Prostate gland (tissue), 2 donors: ENCODE results near the gene SHLD3. TPM values are rescaled to one million over a fixed set of nuclear protein-coding genes. Genes with fewer than 3 reads are reported as not detected.

Source experiments
- DNase-seq: peaks from one replicate; pipeline ENCODE4 v3.0.0-alpha.2; 2019; ENCODE audit warnings: low spot score
- H3K27ac ChIP-seq, 2 donors: fragments of 200-600 bp; sonication (generic); 2 replicates each; pipeline ENCODE4 v1.5.1; 2017 to 2019
- H3K27me3 ChIP-seq: fragments of 200-600 bp; sonication (generic); replicated peaks from 2 replicates; pipeline ENCODE4 v1.5.1; 2019; ENCODE audit not compliant: insufficient read depth
- H3K36me3 ChIP-seq, 2 donors: fragments of 200-600 bp; sonication (generic); 1 replicate in 1 of 2; 2 replicates in 1 of 2; pipeline versions ENCODE4 v1.5.1 to v1.8.1; 2017 to 2019
- H3K4me1 ChIP-seq: fragments of 200-600 bp; sonication (generic); replicated peaks from 2 replicates; pipeline ENCODE4 v1.5.1; 2019
- H3K4me3 ChIP-seq, 2 donors: fragments of 200-600 bp; sonication (generic); 2 replicates each; pipeline ENCODE4 v1.5.1; 2017 to 2019
- H3K9me3 ChIP-seq: fragments of 200-600 bp; sonication (generic); 2 replicates; pipeline ENCODE4 v1.5.1; 2017
- POLR2A ChIP-seq: fragments of 450-650 bp; IDR thresholded peaks from one replicate; pipeline ENCODE4 v1.6.1; 2016; ENCODE audit warnings: antibody characterized with exemption, mild to moderate bottlenecking
- POLR2AphosphoS5 ChIP-seq: sonication (generic); formaldehyde crosslinking; IDR thresholded peaks from one replicate; pipeline ENCODE4 v1.6.1; 2017; ENCODE audit warnings: antibody characterized with exemption
- WGBS: methylation state at CpG from one replicate; pipeline ENCODE4 v1.1.5; 2018; 5-methylcytosine and 5-hydroxymethylcytosine counted together
- intact Hi-C: fragments of 100-400 bp; cut with DNase I; formaldehyde crosslinking; loops from one replicate; pipeline ENCODE4 v1.14.2; 2022
- total RNA-seq, 2 donors: library from RNA; depleted of rRNA; stranded (reverse); fragments of >200 nt; gene quantifications; one replicate each; pipeline ENCODE4 v1.1.0, GENCODE V29; 2016
- TF ChIP-seq, protein P1 (sequence below), 4 experiments: fragments of 200-600 bp in 2 of 4; fragments of 450-650 bp in 2 of 4; sonication (generic) in 2 of 4; IDR thresholded peaks; 1 replicate in 3 of 4; 2 replicates in 1 of 4; pipeline ENCODE4 v1.5.1; 2016 to 2019; ENCODE audit warnings: antibody characterized with exemption in 4 of 4, mild to moderate bottlenecking in 2 of 4, moderate library complexity in 2 of 4

SHLD3 gene
- total RNA-seq, 2 donors from 2014 or later = 2.1 to 5.6 TPM

DNA sequence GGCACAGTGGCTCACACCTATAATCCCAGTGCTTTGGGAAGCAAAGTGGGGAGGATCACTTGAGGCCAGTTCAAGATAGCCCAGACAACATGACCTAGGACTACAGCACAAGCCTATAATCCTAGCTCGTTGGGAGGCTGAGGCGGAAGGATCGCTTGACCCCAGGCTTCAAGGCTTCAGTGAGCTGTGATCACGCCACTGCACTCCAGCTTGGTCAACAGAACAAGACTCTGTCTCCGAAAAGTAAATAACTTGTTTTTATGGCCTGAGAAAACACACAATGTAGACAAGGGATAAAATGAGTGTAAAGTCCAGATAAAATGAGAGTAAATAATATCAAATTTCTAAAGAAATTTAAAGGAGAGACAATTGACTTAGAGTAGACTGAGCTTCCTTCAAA lies 26.3 kb downstream of the SHLD3 start:
- H3K9me3 ChIP-seq = no peaks in the 10 kb centered on the region
- H3K4me1 ChIP-seq = no peaks in the 10 kb centered on the region
- 59% methylated on average over 5 of the region's 5 CpGs for WGBS
- H3K4me3 ChIP-seq = no peak overlapping the region
- peak; percentile 75 for TF ChIP-seq POLR2AphosphoS5
- TF ChIP-seq POLR2A = no peak
- TF ChIP-seq, protein P1, sequence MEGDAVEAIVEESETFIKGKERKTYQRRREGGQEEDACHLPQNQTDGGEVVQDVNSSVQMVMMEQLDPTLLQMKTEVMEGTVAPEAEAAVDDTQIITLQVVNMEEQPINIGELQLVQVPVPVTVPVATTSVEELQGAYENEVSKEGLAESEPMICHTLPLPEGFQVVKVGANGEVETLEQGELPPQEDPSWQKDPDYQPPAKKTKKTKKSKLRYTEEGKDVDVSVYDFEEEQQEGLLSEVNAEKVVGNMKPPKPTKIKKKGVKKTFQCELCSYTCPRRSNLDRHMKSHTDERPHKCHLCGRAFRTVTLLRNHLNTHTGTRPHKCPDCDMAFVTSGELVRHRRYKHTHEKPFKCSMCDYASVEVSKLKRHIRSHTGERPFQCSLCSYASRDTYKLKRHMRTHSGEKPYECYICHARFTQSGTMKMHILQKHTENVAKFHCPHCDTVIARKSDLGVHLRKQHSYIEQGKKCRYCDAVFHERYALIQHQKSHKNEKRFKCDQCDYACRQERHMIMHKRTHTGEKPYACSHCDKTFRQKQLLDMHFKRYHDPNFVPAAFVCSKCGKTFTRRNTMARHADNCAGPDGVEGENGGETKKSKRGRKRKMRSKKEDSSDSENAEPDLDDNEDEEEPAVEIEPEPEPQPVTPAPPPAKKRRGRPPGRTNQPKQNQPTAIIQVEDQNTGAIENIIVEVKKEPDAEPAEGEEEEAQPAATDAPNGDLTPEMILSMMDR (IDR thresholded peaks at IDR 0.05) = no peak
- no peaks in the 10 kb centered on the region for H3K27me3 ChIP-seq
- intact Hi-C loops = no loop called here
- peak overlapping the region in 1 of 2 donors; percentile 20 for H3K27ac ChIP-seq
- peak; percentile 46 for DNase-seq
- no peaks in the 10 kb centered on the region for H3K36me3 ChIP-seq

DNA sequence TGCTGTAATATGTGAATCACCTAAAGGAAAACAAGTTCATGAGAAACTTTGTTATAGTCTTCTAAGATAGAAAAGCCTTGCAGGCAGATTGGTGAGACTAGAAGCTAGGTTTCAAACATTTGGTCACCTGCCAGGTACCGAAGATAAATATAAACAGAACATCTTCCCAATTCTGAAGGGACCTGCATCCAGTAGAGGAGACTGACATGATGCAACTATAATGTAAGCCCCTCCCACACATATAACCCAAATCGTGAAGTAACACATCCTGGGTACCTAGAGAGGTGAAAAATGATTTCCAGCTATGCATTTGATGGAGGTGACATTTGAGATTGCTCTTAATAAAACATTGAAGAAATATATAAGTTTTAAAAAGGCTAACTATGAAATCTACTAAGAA lies 29.9 kb downstream of the SHLD3 start:
- intact Hi-C loops = no loop called here
- H3K27ac ChIP-seq = no peak overlapping the region
- H3K9me3 ChIP-seq = no peaks in the 10 kb centered on the region
- no peaks in the 10 kb centered on the region for H3K27me3 ChIP-seq
- DNase-seq = no peak
- no peaks in the 10 kb centered on the region for H3K4me1 ChIP-seq
- no peaks in the 10 kb centered on the region for H3K36me3 ChIP-seq
- H3K4me3 ChIP-seq = no peak overlapping the region
- TF ChIP-seq, protein P1 (IDR thresholded peaks at IDR 0.05) = no peak
- TF ChIP-seq POLR2A (no peak), POLR2AphosphoS5 (no peak)
- 88% methylated on average over 2 of the region's 2 CpGs for WGBS

DNA sequence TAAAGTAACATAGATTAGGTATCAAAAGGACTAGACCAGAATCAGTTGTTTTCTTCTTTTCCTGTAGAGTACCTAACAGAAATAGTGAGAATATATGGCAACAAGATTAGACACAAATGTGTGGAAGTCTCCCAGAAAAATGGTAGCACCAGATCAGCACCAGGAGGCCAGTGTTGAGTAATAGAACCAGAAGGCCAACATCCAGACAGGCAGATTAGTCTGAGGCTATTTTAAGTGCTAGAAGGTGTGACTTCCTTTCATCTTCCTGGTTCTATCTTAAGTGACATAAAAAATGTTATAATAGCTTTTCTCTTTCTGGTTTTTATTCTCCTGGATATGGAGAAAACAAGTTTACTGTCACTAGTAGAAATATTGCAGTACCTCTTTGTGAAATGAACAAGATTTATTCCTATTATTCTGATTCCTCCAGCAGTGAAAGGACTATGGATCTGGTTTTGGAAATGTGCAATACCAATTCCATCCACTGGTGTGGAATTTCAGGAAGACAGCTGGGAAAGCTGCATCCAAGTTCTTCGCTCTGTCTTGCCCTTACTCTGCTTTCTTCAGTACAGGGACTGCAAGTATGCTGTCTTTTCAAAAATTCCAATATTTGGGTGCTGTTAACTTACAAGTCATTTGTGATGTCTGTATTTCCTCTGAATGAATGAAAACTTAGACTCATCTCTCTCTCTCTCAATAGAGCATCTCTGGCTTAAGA lies 39.1 kb downstream of the SHLD3 start:
- TF ChIP-seq, protein P1 (IDR thresholded peaks at IDR 0.05) = peak in 2 of 4 experiments; percentile 17 to 31
- TF ChIP-seq POLR2AphosphoS5 (no peak), POLR2A (no peak)
- Histone ChIP-seq H3K27me3 (no peaks in the 10 kb centered on the region), H3K4me3 (no peak overlapping the region), H3K27ac (no peak overlapping the region), H3K4me1 (no peaks in the 10 kb centered on the region), H3K9me3 (no peaks in the 10 kb centered on the region), H3K36me3 (no peaks in the 10 kb centered on the region)
- intact Hi-C loops = no loop called here
- WGBS = 83% methylated on average over 1 of the region's 1 CpG
- DNase-seq = no peak

DNA sequence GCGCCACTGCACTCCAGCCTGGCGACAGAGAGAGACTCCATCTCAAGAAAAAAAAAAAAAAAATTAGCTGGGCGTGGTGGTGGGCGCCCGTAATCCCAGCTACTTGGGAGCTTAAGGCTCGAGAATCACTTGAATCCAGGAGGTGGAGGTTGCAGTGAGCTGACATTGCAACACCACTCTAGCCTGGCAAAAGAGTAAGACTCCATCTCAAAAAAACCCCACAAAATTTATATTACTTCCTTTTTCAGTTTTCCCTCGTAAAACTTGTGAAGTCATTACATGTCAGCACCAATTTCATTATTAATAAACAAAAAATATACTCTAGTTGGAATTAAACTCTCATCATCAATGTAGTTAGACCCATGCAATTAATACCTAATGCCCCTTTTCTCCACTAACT lies 43.9 kb downstream of the SHLD3 start:
- no peaks in the 10 kb centered on the region for H3K36me3 ChIP-seq

More for the DNA sequence above, 43.9 kb downstream of the SHLD3 start:
- Histone ChIP-seq H3K9me3 (no peaks in the 10 kb centered on the region), H3K4me1 (no peaks in the 10 kb centered on the region), H3K27me3 (no peaks in the 10 kb centered on the region), H3K4me3 (no peak overlapping the region), H3K27ac (no peak overlapping the region)
- intact Hi-C loops = no loop called here
- TF ChIP-seq POLR2AphosphoS5 (no peak), POLR2A (no peak)
- TF ChIP-seq, protein P1 (IDR thresholded peaks at IDR 0.05) = no peak
- WGBS = 92% methylated on average over 7 of the region's 7 CpGs
- no peak for DNase-seq
